Neural crest cell (in vitro differentiated cells): ENCODE measurements around the gene ZNF514. TPM values are rescaled to one million over a fixed set of nuclear protein-coding genes. Genes with fewer than 3 reads are reported as not detected.
"Not testable (repeated sequence)": the region's sequence is repeated elsewhere in the genome, so short reads cannot be mapped to it uniquely, and the experiment has no call there.

Experiments
- DNase-seq: peaks from one replicate; pipeline ENCODE4 v3.0.0; 2021; ENCODE audit warnings: low read depth, mixed read lengths, low spot score
- H3K27ac Mint-ChIP-seq: one replicate; pipeline ENCODE4 v1.8.0; 2021; ENCODE audit warnings: mild to moderate bottlenecking, mixed read lengths; ENCODE audit not compliant: unreplicated experiment
- H3K27me3 Mint-ChIP-seq: 2 replicates; pipeline ENCODE4 v1.8.0; 2021; ENCODE audit warnings: low read depth, mild to moderate bottlenecking, mixed read lengths
- H3K36me3 Mint-ChIP-seq: 2 replicates; pipeline ENCODE4 v1.8.0; 2021; ENCODE audit warnings: low read depth, mild to moderate bottlenecking, mixed read lengths
- H3K4me1 Mint-ChIP-seq: 2 replicates; pipeline ENCODE4 v1.8.0; 2021; ENCODE audit warnings: mixed read lengths
- H3K4me3 Mint-ChIP-seq: one replicate; pipeline ENCODE4 v1.8.0; 2021; ENCODE audit warnings: mild to moderate bottlenecking, mixed read lengths
- H3K9me3 Mint-ChIP-seq: 2 replicates; pipeline ENCODE4 v1.8.0; 2021; ENCODE audit warnings: mixed read lengths
- total RNA-seq: library from RNA; stranded (reverse); gene quantifications from 2 replicates; pipeline ENCODE4 v1.2.1, GENCODE V29; 2021
- TF ChIP-seq, protein P1 (sequence below): fragments of 200-600 bp; sonication (generic); conservative IDR thresholded peaks from 2 replicates; pipeline ENCODE4 v1.5.0; 2021; ENCODE audit warnings: antibody characterized with exemption, mild to moderate bottlenecking

ZNF514 gene
- total RNA-seq, 1 donor from 2014 or later: 22.6 TPM

DNA sequence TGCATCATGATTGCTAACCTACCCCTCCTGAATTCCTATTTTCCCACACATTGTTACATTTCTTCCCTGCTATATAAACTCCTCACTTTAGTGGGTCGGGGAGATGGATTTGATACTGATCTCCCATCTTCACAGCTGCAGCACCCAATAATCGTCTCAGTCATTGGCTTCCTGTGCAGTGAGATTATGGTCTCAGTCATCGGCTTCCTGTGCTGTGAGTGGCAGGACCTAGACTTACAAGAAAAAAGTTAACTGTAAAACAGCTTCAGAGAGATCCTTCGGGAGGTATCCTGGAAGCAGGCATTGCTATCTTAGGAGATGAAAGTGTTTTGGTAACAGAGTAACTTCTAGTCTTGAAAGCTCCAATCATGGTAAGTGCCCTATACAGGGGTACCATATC lies 44.3 kb upstream of the ZNF514 start:
- Mint-ChIP-seq H3K4me1 (peaks cover 22% of the 10 kb centered on the region), H3K36me3 (peaks cover 19% of the 10 kb centered on the region), H3K4me3 (no peak overlapping the region), H3K27ac (no peak overlapping the region), H3K27me3 (peaks cover 15% of the 10 kb centered on the region), H3K9me3 (peaks cover 6% of the 10 kb centered on the region)
- TF ChIP-seq, protein P1, sequence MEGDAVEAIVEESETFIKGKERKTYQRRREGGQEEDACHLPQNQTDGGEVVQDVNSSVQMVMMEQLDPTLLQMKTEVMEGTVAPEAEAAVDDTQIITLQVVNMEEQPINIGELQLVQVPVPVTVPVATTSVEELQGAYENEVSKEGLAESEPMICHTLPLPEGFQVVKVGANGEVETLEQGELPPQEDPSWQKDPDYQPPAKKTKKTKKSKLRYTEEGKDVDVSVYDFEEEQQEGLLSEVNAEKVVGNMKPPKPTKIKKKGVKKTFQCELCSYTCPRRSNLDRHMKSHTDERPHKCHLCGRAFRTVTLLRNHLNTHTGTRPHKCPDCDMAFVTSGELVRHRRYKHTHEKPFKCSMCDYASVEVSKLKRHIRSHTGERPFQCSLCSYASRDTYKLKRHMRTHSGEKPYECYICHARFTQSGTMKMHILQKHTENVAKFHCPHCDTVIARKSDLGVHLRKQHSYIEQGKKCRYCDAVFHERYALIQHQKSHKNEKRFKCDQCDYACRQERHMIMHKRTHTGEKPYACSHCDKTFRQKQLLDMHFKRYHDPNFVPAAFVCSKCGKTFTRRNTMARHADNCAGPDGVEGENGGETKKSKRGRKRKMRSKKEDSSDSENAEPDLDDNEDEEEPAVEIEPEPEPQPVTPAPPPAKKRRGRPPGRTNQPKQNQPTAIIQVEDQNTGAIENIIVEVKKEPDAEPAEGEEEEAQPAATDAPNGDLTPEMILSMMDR: no peak
- DNase-seq: no peak

DNA sequence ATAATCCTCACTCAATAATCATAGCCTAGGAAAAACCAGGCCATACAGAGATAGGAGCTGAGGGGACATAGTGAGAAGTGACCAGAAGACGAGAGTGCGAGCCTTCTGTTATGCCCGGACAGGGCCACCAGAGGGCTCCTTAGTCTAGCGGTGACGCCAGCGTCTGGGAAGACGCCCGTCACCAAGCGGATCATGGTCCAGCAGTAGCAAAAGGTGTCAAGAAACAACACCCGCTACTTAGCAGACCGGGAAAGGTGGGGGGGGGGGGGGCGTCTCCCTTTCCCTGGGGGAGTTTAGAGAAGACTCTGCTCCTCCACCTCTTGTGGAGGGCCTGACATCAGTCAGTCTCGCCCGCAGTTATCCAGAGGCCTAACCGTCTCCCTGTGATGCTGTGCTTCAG lies 33.3 kb upstream of the ZNF514 start:
- not testable (repeated sequence) for H3K4me1 Mint-ChIP-seq, H3K27ac Mint-ChIP-seq, H3K9me3 Mint-ChIP-seq, H3K4me3 Mint-ChIP-seq, H3K36me3 Mint-ChIP-seq
- DNase-seq: peak; percentile 68
- peaks cover 47% of the 10 kb centered on the region for H3K27me3 Mint-ChIP-seq
- TF ChIP-seq, protein P1: peak; percentile 70

DNA sequence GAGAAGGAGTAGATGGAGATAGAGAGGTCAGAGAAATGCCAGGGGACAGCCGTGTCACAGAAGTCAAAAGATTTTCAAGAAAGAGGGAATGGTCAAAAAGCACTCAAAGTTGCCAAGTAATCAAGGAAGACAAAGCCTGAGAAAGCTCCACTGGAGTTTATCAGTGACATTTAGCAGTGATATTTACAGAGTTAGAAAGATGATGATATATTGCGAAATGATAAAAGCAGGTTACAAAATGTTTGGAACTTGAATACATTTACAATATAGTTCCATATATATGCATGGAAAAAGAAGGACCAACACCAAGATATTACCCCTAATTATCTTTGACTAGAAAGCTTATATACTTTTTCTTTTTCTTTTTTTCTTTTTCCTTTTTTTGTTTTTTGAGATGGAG lies 26.3 kb upstream of the ZNF514 start:
- no peaks in the 10 kb centered on the region for H3K4me1 Mint-ChIP-seq
- no peak overlapping the region for H3K4me3 Mint-ChIP-seq
- TF ChIP-seq, protein P1: no peak
- H3K36me3 Mint-ChIP-seq: peaks cover 18% of the 10 kb centered on the region
- no peak for DNase-seq
- H3K9me3 Mint-ChIP-seq: no peaks in the 10 kb centered on the region
- no peak overlapping the region for H3K27ac Mint-ChIP-seq
- peaks cover 19% of the 10 kb centered on the region for H3K27me3 Mint-ChIP-seq

DNA sequence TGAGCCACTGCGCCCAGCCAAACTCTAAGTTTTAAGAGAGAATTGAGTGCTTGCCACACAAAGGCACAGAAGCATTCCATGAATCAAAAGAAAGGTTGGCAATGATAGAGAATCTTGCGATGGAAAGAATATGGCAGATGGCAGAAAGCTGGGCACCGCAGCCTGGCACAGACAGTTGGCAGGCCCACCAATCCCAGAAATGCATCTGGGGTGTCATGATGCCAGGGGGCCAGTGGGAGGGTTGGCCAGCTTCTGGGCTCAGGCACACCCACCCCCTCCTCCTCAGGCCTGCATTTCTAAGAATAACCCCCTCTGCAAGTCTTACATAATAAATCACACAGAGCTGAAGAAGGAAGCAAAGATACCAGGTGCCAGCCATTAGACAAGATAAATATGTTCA lies 25.5 kb upstream of the ZNF514 start:
- H3K27me3 Mint-ChIP-seq: peaks cover 11% of the 10 kb centered on the region
- no peak overlapping the region for H3K4me3 Mint-ChIP-seq
- peaks cover 23% of the 10 kb centered on the region for H3K36me3 Mint-ChIP-seq
- H3K9me3 Mint-ChIP-seq: peaks cover 3% of the 10 kb centered on the region
- H3K4me1 Mint-ChIP-seq: no peaks in the 10 kb centered on the region
- TF ChIP-seq, protein P1: no peak
- no peak for DNase-seq
- peak overlapping the region; percentile 48 for H3K27ac Mint-ChIP-seq

GRCh38 chr2:95181774-95182173 lies 22.1 kb upstream of the ZNF514 start:
- TF ChIP-seq, protein P1: no peak

GRCh38 chr2:95179451-95179850 lies 19.8 kb upstream of the ZNF514 start:
- Mint-ChIP-seq H3K27ac (no peak overlapping the region), H3K27me3 (no peaks in the 10 kb centered on the region), H3K36me3 (peaks cover 28% of the 10 kb centered on the region), H3K4me3 (no peak overlapping the region), H3K4me1 (no peaks in the 10 kb centered on the region), H3K9me3 (peaks cover 3% of the 10 kb centered on the region)
- TF ChIP-seq, protein P1: no peak
- no peak for DNase-seq

More at GRCh38 chr2:95181774-95182173, 22.1 kb upstream of the ZNF514 start:
- Mint-ChIP-seq H3K4me1 (no peaks in the 10 kb centered on the region), H3K27me3 (no peaks in the 10 kb centered on the region), H3K36me3 (peaks cover 31% of the 10 kb centered on the region), H3K27ac (no peak overlapping the region), H3K9me3 (peaks cover 3% of the 10 kb centered on the region), H3K4me3 (no peak overlapping the region)
- DNase-seq: no peak
